GM23248 (cell line): Measurements from ENCODE around the gene CPN2. TPM values are rescaled to one million over a fixed set of nuclear protein-coding genes. Genes with fewer than 3 reads are reported as not detected.

Source experiments
- DNase-seq: peaks from one replicate; pipeline ENCODE4 v3.0.0-alpha.2; 2015
- H2AFZ ChIP-seq: fragments of 200-600 bp; sonication (generic); 2 replicates; pipeline ENCODE4 v1.6.1; 2016; ENCODE audit warnings: antibody characterized with exemption
- H3F3A ChIP-seq: fragments of 200-600 bp; sonication (generic); 2 replicates; pipeline ENCODE4 v1.6.1; 2016; ENCODE audit warnings: mild to moderate bottlenecking, antibody characterized with exemption, mixed run types; ENCODE audit not compliant: insufficient read depth
- H3K27ac ChIP-seq: fragments of 200-600 bp; sonication (generic); 2 replicates; pipeline ENCODE4 v1.5.1; 2016; ENCODE audit warnings: mild to moderate bottlenecking
- H3K27me3 ChIP-seq: fragments of 200-600 bp; sonication (generic); replicated peaks from 2 replicates; pipeline ENCODE4 v1.6.1; 2016; ENCODE audit warnings: mild to moderate bottlenecking; ENCODE audit not compliant: insufficient read depth
- H3K36me3 ChIP-seq: fragments of 200-600 bp; sonication (generic); 2 replicates; pipeline ENCODE4 v1.6.1; 2016; ENCODE audit warnings: low read depth, mild to moderate bottlenecking
- H3K4me1 ChIP-seq: fragments of 200-600 bp; sonication (generic); 2 replicates; pipeline ENCODE4 v1.6.1; 2016; ENCODE audit warnings: mild to moderate bottlenecking; ENCODE audit not compliant: insufficient read depth
- H3K4me2 ChIP-seq: fragments of 200-600 bp; sonication (generic); one replicate; pipeline ENCODE4 v1.6.1; 2016; ENCODE audit warnings: mild to moderate bottlenecking; ENCODE audit not compliant: unreplicated experiment
- H3K4me3 ChIP-seq: fragments of 200-600 bp; sonication (generic); 2 replicates; pipeline ENCODE4 v1.5.1; 2016; ENCODE audit warnings: mild to moderate bottlenecking
- H3K79me2 ChIP-seq: fragments of 200-600 bp; sonication (generic); 2 replicates; pipeline ENCODE4 v1.6.1; 2016; ENCODE audit warnings: mild to moderate bottlenecking; ENCODE audit not compliant: insufficient read depth
- H3K9ac ChIP-seq: fragments of 200-600 bp; sonication (generic); 2 replicates; pipeline ENCODE4 v1.6.1; 2016; ENCODE audit warnings: mild to moderate bottlenecking
- H3K9me2 ChIP-seq: fragments of 200-600 bp; sonication (generic); 2 replicates; pipeline ENCODE4 v1.6.1; 2016; ENCODE audit warnings: mixed run types, mild to moderate bottlenecking, moderate library complexity; ENCODE audit not compliant: insufficient read depth
- H3K9me3 ChIP-seq: fragments of 200-600 bp; sonication (generic); one replicate; pipeline ENCODE4 v1.6.1; 2017; ENCODE audit warnings: low read depth
- H4K20me1 ChIP-seq: fragments of 200-600 bp; sonication (generic); 2 replicates; pipeline ENCODE4 v1.6.0; 2016; ENCODE audit not compliant: insufficient read depth
- EZH2 ChIP-seq: fragments of 200-600 bp; sonication (generic); IDR thresholded peaks from 2 replicates; pipeline ENCODE4 v1.6.1; 2018; ENCODE audit warnings: antibody characterized with exemption, mild to moderate bottlenecking; ENCODE audit not compliant: insufficient read depth, poor library complexity, severe bottlenecking
- EZH2phosphoT487 ChIP-seq: fragments of 200-600 bp; sonication (generic); IDR thresholded peaks from 2 replicates; pipeline ENCODE4 v1.6.1; 2018; ENCODE audit warnings: antibody characterized with exemption, moderate library complexity, mild to moderate bottlenecking, low read depth; ENCODE audit not compliant: insufficient read depth
- WGBS, 2 experiments: methylation state at CpG; one replicate each; pipeline ENCODE4 v1.1.6; 2015 to 2017; ENCODE audit warnings: low lambda C conversion rate in 2 of 2, low coverage in 1 of 2; ENCODE audit errors: missing lambda C conversion rate in 2 of 2; 5-methylcytosine and 5-hydroxymethylcytosine counted together
- in situ Hi-C: fragments of 300-500 bp; cut with MboI; formaldehyde crosslinking; loops from 2 replicates; pipeline ENCODE4 v1.15.0; 2020
- polyA plus RNA-seq: library from polyadenylated mRNA; unstranded; fragments of >200 nt; fragmentation: Nextera tagmentation; extraction: Ambion mirVana; gene quantifications from 2 replicates; pipeline ENCODE4 v1.2.1, GENCODE V29; 2016
- total RNA-seq: library from RNA; depleted of rRNA; stranded (reverse); fragments of >200 nt; shearing (Covaris generic); gene quantifications from 2 replicates; pipeline ENCODE4 v1.2.3, GENCODE V29; 2014

CPN2 gene
- total and polyA plus RNA-seq, 2 experiments from 2014 or later: not detected

DNA sequence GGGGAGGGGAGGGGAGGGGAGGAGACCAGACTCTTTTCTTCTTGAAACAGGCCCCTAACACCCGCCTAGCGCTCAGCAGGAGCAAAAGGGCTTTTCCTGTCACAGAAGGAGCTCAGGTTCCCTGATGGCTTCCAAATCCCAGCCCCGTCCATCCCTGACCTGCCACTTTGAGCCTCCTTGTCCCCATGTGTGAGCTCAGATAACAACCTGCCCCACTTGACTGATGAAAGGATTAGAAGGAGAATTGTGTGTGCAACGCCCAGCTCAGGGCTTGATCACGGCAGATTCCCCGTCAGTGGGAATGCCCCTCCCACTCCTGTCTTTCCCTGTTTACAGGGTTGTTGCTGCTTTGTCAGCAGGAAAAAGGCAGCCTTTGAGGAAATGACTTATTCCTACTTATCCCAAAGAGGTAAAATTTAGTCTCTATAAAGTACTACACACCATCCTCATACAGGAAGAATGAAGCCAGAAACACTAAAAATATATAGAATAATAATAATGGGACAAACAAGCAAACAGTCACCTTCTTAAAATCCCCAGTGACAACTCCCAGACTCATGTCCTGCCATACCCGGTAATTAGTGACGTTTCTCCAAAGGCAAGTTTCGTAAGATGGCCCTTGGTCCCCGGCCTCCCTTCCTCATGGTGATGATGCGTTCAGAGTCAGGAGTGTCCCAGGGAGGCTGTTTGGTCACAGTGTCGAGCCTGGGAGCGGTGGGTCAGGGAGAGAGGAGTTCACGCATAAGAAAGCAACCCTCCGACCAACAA is 24.5 kb upstream of the CPN2 start:
- no peaks in the 10 kb centered on the region for H3F3A ChIP-seq
- H4K20me1 ChIP-seq: no peaks in the 10 kb centered on the region
- no peak for TF ChIP-seq EZH2phosphoT487
- no peak for TF ChIP-seq EZH2
- H3K27me3 ChIP-seq: no peaks in the 10 kb centered on the region
- in situ Hi-C loops: no loop called here
- H3K9me3 ChIP-seq: no peaks in the 10 kb centered on the region
- no peaks in the 10 kb centered on the region; the same call in 1 of the 2 replicates for H3K4me1 ChIP-seq
- no peaks in the 10 kb centered on the region for H3K9me2 ChIP-seq
- WGBS, 2 experiments: 74 to 77% methylated on average over 14 to 15 of the region's 15 CpGs
- no peak overlapping the region for H2AFZ ChIP-seq
- no peak overlapping the region for H3K9ac ChIP-seq
- H3K4me3 ChIP-seq: no peak overlapping the region
- H3K79me2 ChIP-seq: no peaks in the 10 kb centered on the region
- H3K4me2 ChIP-seq: no peak overlapping the region
- no peaks in the 10 kb centered on the region for H3K36me3 ChIP-seq
- DNase-seq: no peak
- H3K27ac ChIP-seq: no peak overlapping the region

DNA sequence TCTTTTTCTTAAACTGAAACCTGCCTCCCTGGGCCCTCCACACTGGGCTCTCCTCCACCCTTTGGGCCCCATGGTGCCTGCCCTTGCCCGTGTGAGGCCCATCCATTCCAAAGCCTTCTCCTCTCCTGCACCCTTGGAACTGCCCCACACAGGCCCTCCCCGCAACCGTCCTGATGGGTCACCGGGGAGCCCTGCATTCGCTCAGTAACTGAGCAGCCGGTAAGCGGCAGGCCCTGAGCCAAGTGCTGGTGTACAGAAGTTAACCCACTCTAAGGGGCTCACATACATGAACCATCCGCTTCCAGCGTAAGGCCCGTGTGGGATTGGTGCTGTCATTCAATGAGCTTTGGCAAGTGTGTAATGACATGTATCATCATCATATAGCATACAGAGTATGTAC is 23.8 kb upstream of the CPN2 start:
- Histone ChIP-seq H3K36me3 (no peaks in the 10 kb centered on the region), H3K4me2 (no peak overlapping the region), H3K79me2 (no peaks in the 10 kb centered on the region), H3K27me3 (no peaks in the 10 kb centered on the region), H3K4me3 (no peak overlapping the region), H2AFZ (no peak overlapping the region), H4K20me1 (no peaks in the 10 kb centered on the region), H3K9me2 (no peaks in the 10 kb centered on the region), H3K9me3 (no peaks in the 10 kb centered on the region), H3K9ac (no peak overlapping the region), H3K4me1 (peaks cover under 1% of the 10 kb centered on the region), H3K27ac (no peak overlapping the region), H3F3A (no peaks in the 10 kb centered on the region)
- in situ Hi-C loops: no loop called here
- WGBS, 2 experiments: 91 to 94% methylated on average over 10 of the region's 10 CpGs
- DNase-seq: no peak
- TF ChIP-seq EZH2 (no peak), EZH2phosphoT487 (no peak)

DNA sequence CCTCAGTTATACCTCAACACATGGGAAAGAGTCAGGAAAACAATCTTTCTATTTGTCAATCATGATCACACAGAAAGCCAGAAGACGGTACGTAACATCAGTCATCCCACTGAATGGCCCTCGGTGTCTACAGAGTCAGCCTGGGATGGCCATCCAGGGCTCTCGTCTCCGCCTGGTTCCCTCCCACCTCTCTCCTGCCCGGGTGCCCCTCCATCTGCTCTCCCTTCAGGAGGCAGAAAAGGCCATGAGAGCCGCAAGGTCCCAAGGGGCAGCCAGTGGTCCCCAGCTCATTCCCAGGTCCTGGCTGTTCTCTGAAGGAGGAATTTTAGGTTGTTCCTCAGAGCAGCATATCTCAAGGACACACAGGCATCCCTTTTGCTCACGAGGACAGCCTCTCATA is 22.8 kb upstream of the CPN2 start:
- Histone ChIP-seq H3K36me3 (no peaks in the 10 kb centered on the region), H3K27ac (no peak overlapping the region), H3K4me2 (no peak overlapping the region), H3K79me2 (no peaks in the 10 kb centered on the region), H3F3A (peaks cover 7% of the 10 kb centered on the region; the same call in 1 of the 2 replicates), H3K27me3 (no peaks in the 10 kb centered on the region), H4K20me1 (no peaks in the 10 kb centered on the region), H3K9me3 (no peaks in the 10 kb centered on the region), H3K4me3 (no peak overlapping the region), H3K9ac (no peak overlapping the region), H3K4me1 (peaks cover 10% of the 10 kb centered on the region), H3K9me2 (no peaks in the 10 kb centered on the region), H2AFZ (no peak overlapping the region)
- WGBS, 2 experiments: 83 to 86% methylated on average over 8 of the region's 8 CpGs
- in situ Hi-C loops: no loop called here
- TF ChIP-seq EZH2: no peak
- TF ChIP-seq EZH2phosphoT487: no peak
- DNase-seq: no peak

DNA sequence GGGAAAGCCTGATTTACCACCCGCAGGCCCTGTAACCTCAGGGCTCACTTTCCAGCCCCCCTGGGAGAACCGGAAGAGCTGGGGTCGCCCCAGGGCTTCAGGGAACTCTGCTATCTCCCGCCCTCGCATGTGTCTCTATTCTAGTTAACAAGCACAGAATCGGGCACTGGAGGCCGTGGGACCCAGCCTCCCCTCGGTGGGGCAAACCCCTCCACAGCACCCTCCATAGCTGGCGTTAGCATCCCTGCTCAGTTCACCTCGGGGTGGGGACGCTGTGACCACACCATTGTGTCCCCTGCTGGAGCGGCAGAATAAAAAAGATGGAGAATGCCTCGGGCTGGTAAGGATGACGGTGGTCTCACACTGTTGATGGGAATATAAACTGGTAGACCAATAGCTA is 21.9 kb upstream of the CPN2 start:
- no peaks in the 10 kb centered on the region for H3K36me3 ChIP-seq
- H3K27ac ChIP-seq: no peak overlapping the region
- H3K9me3 ChIP-seq: no peaks in the 10 kb centered on the region
- H3K9me2 ChIP-seq: no peaks in the 10 kb centered on the region
- no peak overlapping the region for H3K9ac ChIP-seq
- TF ChIP-seq EZH2phosphoT487 (no peak), EZH2 (no peak)
- H4K20me1 ChIP-seq: no peaks in the 10 kb centered on the region
- no peaks in the 10 kb centered on the region for H3K79me2 ChIP-seq
- H2AFZ ChIP-seq: no peak overlapping the region
- WGBS, 2 experiments: 89 to 94% methylated on average over 14 of the region's 14 CpGs
- in situ Hi-C loops: no loop called here
- no peaks in the 10 kb centered on the region for H3K27me3 ChIP-seq
- peaks cover 9% of the 10 kb centered on the region; the same call in 1 of the 2 replicates for H3F3A ChIP-seq
- DNase-seq: no peak
- H3K4me1 ChIP-seq: peaks cover 18% of the 10 kb centered on the region
- no peak overlapping the region for H3K4me3 ChIP-seq
- H3K4me2 ChIP-seq: no peak overlapping the region

DNA sequence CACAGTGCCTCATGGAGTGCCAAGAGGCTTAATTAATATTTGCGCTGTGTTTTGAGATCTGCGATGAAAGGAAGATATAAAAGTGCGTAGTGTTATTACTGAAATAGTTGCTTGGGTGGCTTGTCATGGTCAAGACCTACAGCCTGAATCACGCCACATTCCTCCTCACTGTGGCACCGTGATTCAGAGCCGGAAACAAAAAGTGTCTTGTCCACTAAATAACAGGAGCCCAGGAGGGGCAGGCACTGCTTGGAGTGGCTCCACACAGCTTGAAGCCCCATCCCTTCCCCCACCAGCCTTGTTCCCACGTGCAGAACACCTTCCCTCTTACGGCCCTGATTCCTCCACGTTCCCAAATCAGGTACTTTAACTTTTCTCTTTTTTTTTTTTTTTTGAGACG is 19.6 kb upstream of the CPN2 start:
- DNase-seq: no peak
- 93 to 95% methylated on average over 9 to 10 of the region's 10 CpGs for WGBS, 2 experiments
- no peak for TF ChIP-seq EZH2phosphoT487
- TF ChIP-seq EZH2: no peak

More for the DNA sequence above, 19.6 kb upstream of the CPN2 start:
- peaks cover 15% of the 10 kb centered on the region for H3F3A ChIP-seq
- no peaks in the 10 kb centered on the region for H3K36me3 ChIP-seq
- H2AFZ ChIP-seq: no peak overlapping the region
- no peaks in the 10 kb centered on the region for H3K9me3 ChIP-seq
- H3K4me2 ChIP-seq: no peak overlapping the region
- no peak overlapping the region for H3K27ac ChIP-seq
- H3K9me2 ChIP-seq: no peaks in the 10 kb centered on the region
- H3K4me3 ChIP-seq: no peak overlapping the region
- in situ Hi-C loops: no loop called here
- H3K9ac ChIP-seq: no peak overlapping the region
- H3K4me1 ChIP-seq: peaks cover 24% of the 10 kb centered on the region
- no peaks in the 10 kb centered on the region for H3K79me2 ChIP-seq
- H4K20me1 ChIP-seq: no peaks in the 10 kb centered on the region
- H3K27me3 ChIP-seq: no peaks in the 10 kb centered on the region
